Measurements from ENCODE around the gene ZMYND8.

- TF ChIP-seq CTCF (conservative IDR thresholded peaks at IDR 0.05) (no peak), EZH2 (IDR thresholded peaks at IDR 0.05; ENCODE audit: low read depth) (no peak)
These were observed 40.4 kb upstream of the ZMYND8 start for GRCh38 chr20:47396762-47397476.
